Panc1 (cell line): ENCODE measurements around the gene STK10. TPM values are rescaled to one million over a fixed set of nuclear protein-coding genes. Genes with fewer than 3 reads are reported as not detected.

Experiments used
- ATAC-seq: fragments of 200-7000 bp; cut with Tn5 transposase; 2 replicates; pipeline ENCODE4 v1.9.1; 2020; ENCODE audit warnings: mild to moderate bottlenecking, moderate library complexity
- BruUV-seq: library from RNA; stranded (reverse); fragments of 400-500 nt; replicated peaks from 2 replicates; lab custom pipeline; 2021; lab: Mats Ljungman, UMichigan
- CTCF ChIA-PET: fragments of 300-600 bp; sonication (Branson Sonifier 250); formaldehyde crosslinking; loops from one replicate; lab custom pipeline; 2022; ENCODE audit warnings: antibody characterized with exemption; lab: Charles Lee
- POLR2A ChIA-PET: fragments of 300-600 bp; sonication (Branson Sonifier 250); formaldehyde crosslinking; loops from one replicate; lab custom pipeline; 2022; ENCODE audit warnings: antibody characterized with exemption; lab: Charles Lee
- DNase-seq: peaks from one replicate; pipeline ENCODE4 v3.0.0-alpha.2; 2010; ENCODE audit warnings: low read depth, low spot score
- H3K27ac ChIP-seq: 2 replicates; pipeline ENCODE4 v1.5.1; 2011; ENCODE audit warnings: mild to moderate bottlenecking, low read length, inconsistent platforms
- H3K27me3 ChIP-seq: fragments of 200-500 bp; sonication (Bioruptor generic); 2 replicates; pipeline ENCODE4 v1.6.0; 2014; ENCODE audit warnings: low read length, inconsistent platforms; ENCODE audit not compliant: control insufficient read depth, insufficient read depth
- H3K36me3 ChIP-seq: fragments of 200-500 bp; sonication (Bioruptor generic); 2 replicates; pipeline ENCODE4 v1.5.1; 2014; ENCODE audit warnings: inconsistent platforms, mild to moderate bottlenecking, low read length, moderate library complexity; ENCODE audit not compliant: control insufficient read depth, insufficient read depth
- H3K4me1 ChIP-seq: 2 replicates; pipeline ENCODE4 v1.5.1; 2011; ENCODE audit warnings: inconsistent platforms, mild to moderate bottlenecking, low read length, moderate library complexity; ENCODE audit not compliant: control insufficient read depth, insufficient read depth
- H3K4me3 ChIP-seq, 2 experiments: 2 replicates each; pipeline ENCODE4 v1.5.1; 2011 to 2012; ENCODE audit warnings: low read depth in 2 of 2, low read length in 2 of 2, mild to moderate bottlenecking in 2 of 2, inconsistent platforms in 1 of 2, moderate library complexity in 1 of 2
- H3K9me3 ChIP-seq: fragments of 200-500 bp; sonication (Bioruptor generic); 2 replicates; pipeline ENCODE4 v1.5.1; 2014; ENCODE audit warnings: low read depth, mild to moderate bottlenecking, inconsistent platforms, low read length, moderate library complexity; ENCODE audit not compliant: control insufficient read depth, insufficient read depth
- CTCF ChIP-seq: fragments of 450-650 bp; IDR thresholded peaks from 2 replicates; pipeline ENCODE4 v1.5.1; 2017; ENCODE audit warnings: mild to moderate bottlenecking
- POLR2AphosphoS5 ChIP-seq: IDR thresholded peaks from 2 replicates; pipeline ENCODE4 v1.6.1; 2012; ENCODE audit warnings: mild to moderate bottlenecking, low read depth, low read length, moderate library complexity
- REST ChIP-seq, 2 experiments: IDR thresholded peaks; 2 replicates each; pipeline ENCODE4 v1.6.1; 2011 to 2012; ENCODE audit warnings: low read depth in 2 of 2, control low read depth in 1 of 2, low read length in 1 of 2, mild to moderate bottlenecking in 1 of 2, moderate library complexity in 1 of 2; ENCODE audit not compliant: insufficient read depth in 1 of 2
- SIN3A ChIP-seq: IDR thresholded peaks from 2 replicates; pipeline ENCODE4 v1.6.1; 2012; ENCODE audit warnings: low read depth, mild to moderate bottlenecking, low read length, moderate library complexity, borderline replicate concordance; ENCODE audit not compliant: insufficient read depth
- TCF7L2 ChIP-seq: IDR thresholded peaks from 2 replicates; pipeline ENCODE4 v1.6.1; 2011; ENCODE audit warnings: mild to moderate bottlenecking, low read depth, low read length, inconsistent platforms
- in situ Hi-C: cut with HindIII; loops from 2 replicates; pipeline ENCODE4 v1.10.0; 2016; ENCODE audit warnings: low sequenced_read_pairs, low pct_unique_long_range_greater_than_20kb
- intact Hi-C: fragments of 100-400 bp; cut with micrococcal nuclease; formaldehyde crosslinking; loops from one replicate; pipeline ENCODE4 v1.10.0; 2022; ENCODE audit not compliant: unreplicated experiment
- total RNA-seq: library from RNA; stranded (reverse); gene quantifications from one replicate; pipeline ENCODE4 v1.2.1, GENCODE V29; 2021; ENCODE audit not compliant: unreplicated experiment

STK10 gene
- total RNA-seq, 1 experiment from 2014 or later, result 34.9 TPM

- Histone ChIP-seq H3K27me3 (no peaks in the 10 kb centered on the region), H3K4me1 (no peaks in the 10 kb centered on the region), H3K4me3 (no peak overlapping the region), H3K27ac (no peak overlapping the region), H3K36me3 (no peaks in the 10 kb centered on the region), H3K9me3 (no peaks in the 10 kb centered on the region)
- intact Hi-C loops, result no loop called here
- DNase-seq, result no peak
- in situ Hi-C loops, result no loop called here
- ATAC-seq, result no peak
- POLR2A ChIA-PET, result interaction anchor here (0.6 kb wide), 1 partner anchor 40 kb away, joined by 4 read pairs; no protein-coding TSS in a partner anchor
- CTCF ChIA-PET, result interaction anchor here (0.7 kb wide), 1 partner anchor 173 kb away, joined by 8 read pairs; no protein-coding TSS in a partner anchor
- BruUV-seq, result no TSS peak
- TF ChIP-seq REST (IDR thresholded peaks at IDR 0.05; ENCODE audit: insufficient read depth in 1 of 2, low read depth in 2 of 2, low read length in 1 of 2), result no peak
- no peak for TF ChIP-seq CTCF
- no peak for TF ChIP-seq POLR2AphosphoS5
- no peak for TF ChIP-seq TCF7L2
- no peak for TF ChIP-seq SIN3A
Observed at GRCh38 chr5:172118891-172119290, 69.1 kb downstream of the STK10 start.

- ChIA-PET CTCF (no interaction called here), POLR2A (no interaction called here)
- H3K27ac ChIP-seq, result no peak overlapping the region
- H3K4me1 ChIP-seq, result no peaks in the 10 kb centered on the region
- intact Hi-C loops, result no loop called here
- no peaks in the 10 kb centered on the region for H3K9me3 ChIP-seq
- no peaks in the 10 kb centered on the region for H3K36me3 ChIP-seq
- no peak for DNase-seq
- TF ChIP-seq SIN3A, result no peak
- TF ChIP-seq POLR2AphosphoS5, result no peak
- ATAC-seq, result no peak
- H3K27me3 ChIP-seq, result no peaks in the 10 kb centered on the region
- no TSS peak for BruUV-seq
- in situ Hi-C loops, result no loop called here
- H3K4me3 ChIP-seq, result no peak overlapping the region
Observed at GRCh38 chr5:172117977-172118701, 69.9 kb downstream of the STK10 start.

- POLR2A ChIA-PET, result no interaction called here
Observed at GRCh38 chr5:172115541-172115982, 72.5 kb downstream of the STK10 start.

More at GRCh38 chr5:172115541-172115982, 72.5 kb downstream of the STK10 start:
- BruUV-seq, result no TSS peak
- intact Hi-C loops, result no loop called here
- Histone ChIP-seq H3K27me3 (no peaks in the 10 kb centered on the region), H3K9me3 (no peaks in the 10 kb centered on the region), H3K4me3 (no peak overlapping the region), H3K36me3 (no peaks in the 10 kb centered on the region), H3K4me1 (peaks cover 11% of the 10 kb centered on the region), H3K27ac (no peak overlapping the region)
- no peak for DNase-seq
- ATAC-seq, result no peak
- CTCF ChIA-PET, result no interaction called here
- in situ Hi-C loops, result no loop called here
- TF ChIP-seq CTCF, result no peak
- TF ChIP-seq POLR2AphosphoS5, result no peak
- TF ChIP-seq TCF7L2, result no peak
- no peak for TF ChIP-seq REST (IDR thresholded peaks at IDR 0.05; ENCODE audit: insufficient read depth in 1 of 2, low read depth in 2 of 2, low read length in 1 of 2)
- TF ChIP-seq SIN3A, result no peak
